ENCODE measurements around the gene ZNF519.
"Not testable (repeated sequence)": the region's sequence is repeated elsewhere in the genome, so short reads cannot be mapped to it uniquely, and the experiment has no call there.

Gene ZNF519

DNA sequence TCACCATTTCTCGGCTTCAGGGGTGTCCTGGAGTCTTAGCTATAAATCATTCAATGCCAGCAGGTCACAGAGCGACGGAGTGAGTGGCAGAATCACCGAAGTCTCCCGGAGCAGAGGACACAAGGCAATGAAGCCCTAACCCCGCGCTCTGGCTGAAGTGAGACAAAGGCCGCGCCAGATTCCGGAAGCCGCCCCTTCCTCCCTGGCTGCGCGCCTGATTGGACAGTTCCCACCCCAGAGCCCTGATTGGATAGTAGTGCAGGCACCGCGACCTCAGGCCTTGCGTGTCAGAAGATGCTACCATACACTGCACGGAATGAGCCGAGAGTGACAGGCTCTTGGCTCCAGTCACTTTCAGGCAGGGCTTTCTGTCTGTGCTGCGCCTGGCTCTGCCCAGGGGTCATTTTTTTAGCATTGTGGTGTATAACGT lies at the start of gene ZNF519:
ZNF519 (minus strand) TSS at position 165 of the 430 bp plus-strand sequence; CDS start at position 7, 158 bp downstream.
- peak; percentile 92 for DNase-seq

DNA sequence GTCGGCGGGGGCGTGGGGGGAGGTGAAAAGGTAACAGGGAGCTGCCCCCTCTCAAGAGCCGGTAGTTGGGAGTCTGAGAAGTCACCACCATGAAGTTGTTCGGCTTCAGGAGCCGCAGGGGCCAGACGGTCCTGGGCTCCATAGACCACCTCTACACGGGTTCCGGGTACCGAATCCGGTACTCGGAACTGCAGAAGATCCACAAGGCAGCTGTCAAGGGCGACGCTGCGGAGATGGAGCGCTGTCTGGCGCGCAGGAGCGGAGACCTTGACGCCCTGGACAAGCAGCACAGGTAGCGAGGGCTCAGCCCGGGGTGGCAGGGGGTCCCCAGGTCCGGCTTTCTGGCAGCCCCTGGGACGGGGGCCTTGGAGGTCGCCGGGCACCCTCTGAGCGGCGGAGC lies 47.1 kb upstream of the ZNF519 start:
- no peak for DNase-seq

DNA sequence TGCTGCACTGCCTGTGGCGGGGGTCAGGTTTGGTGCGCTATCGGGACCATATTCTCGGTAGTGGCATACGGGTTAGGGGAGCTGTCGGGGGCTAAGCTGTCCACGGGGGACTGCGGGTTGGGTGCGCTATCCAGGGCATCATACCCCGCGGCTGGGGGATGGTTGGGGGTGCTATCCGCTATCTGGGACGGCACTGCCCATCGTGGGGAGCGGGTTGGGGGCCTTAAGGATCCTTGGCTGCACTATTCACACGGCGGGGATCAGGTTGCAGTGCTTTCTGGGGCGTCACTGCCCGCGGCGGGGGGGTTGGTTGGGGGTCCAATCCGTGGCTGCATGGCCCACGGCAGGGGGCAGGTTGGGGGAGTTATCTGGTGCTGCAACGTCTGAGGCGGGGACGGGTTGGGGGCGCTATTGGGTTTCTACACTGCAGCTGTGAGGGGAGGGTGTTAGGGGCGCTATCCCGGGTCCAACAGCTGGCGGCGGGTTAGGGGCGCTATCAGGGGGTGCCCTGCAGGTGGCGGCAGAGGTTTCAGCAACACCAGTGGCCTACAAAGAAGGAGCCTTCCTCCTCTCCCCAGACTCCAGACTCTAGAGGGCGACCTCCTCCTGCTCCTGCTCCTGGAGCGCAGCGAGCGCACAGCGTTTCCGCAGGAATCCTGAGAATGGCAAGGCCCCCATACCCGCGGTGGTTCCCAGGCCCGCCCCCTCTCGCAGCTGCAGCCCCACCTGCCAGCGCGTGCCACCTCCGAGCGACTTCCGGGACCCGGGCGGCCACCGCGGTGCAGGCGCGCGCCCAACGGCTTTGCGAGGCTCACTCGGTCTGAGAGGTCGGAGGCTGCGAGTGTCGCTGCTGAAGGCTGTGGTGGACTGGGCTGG lies 46.3 kb upstream of the ZNF519 start:
- DNase-seq: peak; percentile 78

DNA sequence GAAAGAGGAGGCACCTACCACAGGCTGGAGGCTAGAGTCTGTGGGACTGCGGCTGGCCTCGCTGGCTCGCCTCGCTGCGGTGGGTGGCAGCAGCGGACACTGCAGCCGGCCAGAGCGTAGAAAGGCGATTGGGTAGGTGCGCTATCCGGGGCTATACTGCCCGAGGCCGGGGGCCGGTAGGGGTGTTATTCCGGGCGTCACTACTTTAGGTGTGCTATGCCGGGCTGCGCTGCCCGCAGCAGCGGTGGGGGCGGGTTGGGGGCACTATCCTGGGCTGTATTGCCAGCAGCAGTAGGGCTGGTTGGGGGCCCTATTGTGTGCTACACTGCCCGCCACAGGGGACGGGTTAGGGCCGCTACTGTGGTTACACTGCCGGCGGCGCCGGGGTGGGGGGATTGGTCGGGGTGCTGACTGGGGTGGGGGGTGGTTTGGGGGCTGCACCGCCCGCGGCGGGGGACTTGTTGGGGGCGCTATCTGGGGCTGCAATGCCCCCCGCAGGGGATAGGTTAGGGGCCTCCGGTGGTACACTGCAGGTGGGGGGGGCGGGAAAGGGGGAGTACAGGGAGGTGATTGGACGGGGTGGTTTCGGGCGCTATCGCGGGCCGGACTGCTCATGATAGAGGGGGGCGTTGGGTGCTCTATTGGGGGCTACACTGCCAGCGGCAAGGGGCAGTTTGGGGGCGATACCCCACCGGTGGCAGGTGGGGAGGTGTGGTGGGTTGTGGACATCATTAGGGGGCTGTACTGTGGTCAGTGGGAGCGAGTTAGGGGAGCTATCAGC lies 45.5 kb upstream of the ZNF519 start:
- DNase-seq: not testable (repeated sequence)

DNA sequence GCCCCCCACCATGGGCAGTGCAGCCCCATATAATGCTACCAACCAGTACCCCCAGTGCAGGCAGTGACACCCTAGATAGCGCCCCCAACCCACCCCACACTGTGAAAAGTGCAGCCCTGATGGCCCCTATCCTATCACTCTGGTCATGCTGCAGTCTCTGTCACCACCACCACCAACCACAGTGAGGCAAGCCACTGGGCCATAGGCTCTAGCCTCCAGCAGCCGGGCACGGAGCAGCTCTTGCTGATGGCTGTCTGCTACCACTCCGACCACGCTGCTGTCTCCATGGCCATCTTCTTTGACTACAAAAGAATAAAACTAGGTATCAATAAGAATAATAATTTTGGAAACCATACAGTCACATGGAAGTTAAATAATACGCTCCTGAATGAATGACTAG lies 43.2 kb upstream of the ZNF519 start:
- DNase-seq: not testable (repeated sequence)

DNA sequence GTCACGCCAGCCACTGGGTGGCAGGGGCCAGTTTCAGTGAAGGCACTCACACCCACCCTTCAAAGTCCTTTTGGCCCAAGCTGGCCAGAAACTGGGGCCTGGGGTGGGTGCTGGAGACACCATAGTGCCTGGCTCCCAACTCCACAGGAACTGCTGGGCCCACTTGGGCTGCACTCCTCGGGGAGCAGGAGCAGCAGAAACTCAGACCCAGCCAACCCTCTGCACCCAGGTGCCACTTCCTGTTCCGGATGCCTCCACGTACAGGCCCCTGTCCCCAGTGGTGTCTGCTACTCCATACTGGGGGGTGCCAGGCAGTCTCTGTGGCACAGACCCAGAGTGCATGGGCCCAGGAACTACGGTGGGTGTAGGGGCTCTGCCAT lies 42.5 kb upstream of the ZNF519 start:
- DNase-seq: no peak

DNA sequence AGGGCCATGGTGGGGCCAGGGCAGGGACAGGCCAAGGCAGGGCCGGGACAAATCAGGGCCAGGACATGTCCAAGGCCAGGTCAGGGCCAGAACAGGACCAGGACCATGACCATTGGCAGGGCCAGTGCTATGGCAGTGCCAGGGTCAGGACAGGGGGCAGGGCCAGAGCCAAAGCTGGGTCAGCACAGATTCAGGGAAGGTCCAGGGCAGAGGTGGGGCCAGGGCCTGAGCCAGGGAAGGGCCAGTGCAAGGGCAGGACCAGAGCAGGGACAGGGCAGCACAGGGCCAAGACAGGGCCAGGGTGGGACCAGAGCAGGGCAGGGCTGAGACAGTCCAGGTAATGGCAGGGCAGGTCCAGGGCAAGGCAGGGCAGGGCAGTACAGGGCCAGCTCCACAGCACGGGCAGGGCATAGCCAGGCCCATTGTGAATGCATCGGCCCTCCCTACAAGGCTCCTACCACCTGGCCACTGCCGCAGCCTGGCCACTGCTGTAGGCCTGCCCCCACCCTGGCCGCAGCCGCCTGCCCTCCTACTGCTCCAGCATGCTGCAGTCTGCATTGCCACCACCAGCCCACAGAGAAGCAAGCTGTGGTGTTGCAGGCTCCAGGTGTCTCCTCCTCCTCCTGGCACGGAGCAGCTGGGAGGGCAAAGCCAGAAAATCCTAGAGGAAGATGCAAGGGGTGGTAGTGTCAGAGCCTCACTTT lies 41.9 kb upstream of the ZNF519 start:
- not testable (repeated sequence) for DNase-seq

DNA sequence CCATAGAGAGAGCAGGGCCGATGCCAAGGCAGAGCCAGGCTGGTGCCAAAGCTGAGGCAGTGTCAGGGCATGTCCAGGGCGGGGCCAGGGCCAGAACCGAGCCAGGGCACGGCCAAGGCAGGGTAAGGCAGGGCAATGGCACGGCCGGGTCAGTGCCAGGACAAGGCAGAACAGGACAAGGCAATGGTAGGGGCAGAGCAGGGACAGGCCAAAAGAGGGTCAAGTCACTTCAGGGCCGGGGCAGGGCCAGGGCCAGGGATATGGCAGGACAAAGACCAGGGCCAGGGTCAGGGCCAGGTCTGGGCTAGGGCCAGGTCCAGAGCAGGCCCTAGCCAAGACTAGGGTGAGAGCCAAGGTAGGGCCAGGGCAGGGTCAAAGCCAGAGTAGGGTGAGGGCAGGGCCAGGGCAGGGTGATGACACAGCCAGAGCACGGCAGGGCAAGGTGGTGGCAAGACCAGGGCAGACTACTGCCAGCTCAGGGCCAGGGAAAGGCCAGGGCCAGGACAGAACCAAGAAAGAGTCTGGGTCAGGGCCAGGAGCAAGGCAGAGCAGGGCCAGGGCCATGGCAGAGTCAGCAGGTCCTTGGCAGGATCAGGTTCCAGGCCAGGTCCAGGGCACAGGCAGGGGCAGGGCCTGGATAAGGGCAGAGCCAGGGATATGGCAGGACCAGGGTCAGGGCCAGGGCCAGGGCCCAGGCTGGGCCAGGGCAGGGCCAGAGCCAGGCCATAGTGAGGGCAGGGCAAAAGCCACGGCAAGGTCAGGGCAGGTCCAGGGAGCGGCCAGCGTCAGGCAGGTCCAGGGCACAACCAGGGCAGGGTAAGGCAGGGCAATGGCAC lies 41.1 kb upstream of the ZNF519 start:
- not testable (repeated sequence) for DNase-seq

DNA sequence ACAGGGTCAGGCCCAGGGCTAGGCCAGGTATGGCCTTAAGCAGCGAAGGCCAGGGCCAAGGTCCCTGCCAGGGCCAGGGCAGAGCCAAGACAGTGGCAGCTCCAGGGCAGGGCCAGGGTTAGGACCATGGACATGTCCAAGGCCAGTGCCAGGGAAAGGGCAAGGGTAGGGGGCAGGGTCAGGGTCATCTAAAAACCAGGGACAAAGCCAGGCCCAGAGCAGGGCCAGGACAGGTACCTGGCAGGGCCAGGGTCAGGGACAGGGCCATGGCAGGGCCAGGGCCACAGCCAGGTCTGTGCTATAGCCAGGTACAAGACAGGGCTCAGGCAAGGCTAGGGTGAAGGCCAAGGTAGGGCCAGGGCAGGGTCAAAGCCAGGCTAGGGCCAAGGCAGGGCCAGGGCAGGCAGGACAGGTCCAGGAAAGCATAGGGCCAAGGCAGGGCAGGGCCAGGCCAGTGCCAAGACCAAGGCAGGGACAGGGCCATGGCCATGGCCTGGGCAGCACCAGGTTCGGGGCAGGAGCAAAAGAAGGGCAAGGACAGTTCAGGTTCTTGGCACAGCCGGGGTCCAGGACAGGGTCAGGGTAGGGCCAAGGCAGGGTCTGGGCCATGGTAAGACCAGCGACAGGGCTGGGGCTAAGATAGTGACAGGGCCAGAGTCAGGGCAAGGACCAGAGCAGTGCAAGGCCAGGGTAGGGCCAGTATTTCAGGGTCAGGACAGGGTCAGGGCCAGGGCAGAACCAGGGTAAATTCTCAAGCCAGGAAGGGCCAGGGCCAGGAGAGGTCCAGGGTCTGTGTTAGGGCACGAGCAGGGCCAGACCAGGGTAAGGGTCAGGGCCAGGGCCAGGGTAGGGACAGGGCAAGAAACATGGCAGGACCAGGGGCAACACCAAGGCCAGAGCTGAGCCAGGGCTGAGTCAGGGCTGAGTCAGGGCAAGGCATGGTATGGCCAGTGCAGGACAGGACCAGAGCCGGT lies 40.2 kb upstream of the ZNF519 start:
- not testable (repeated sequence) for DNase-seq

DNA sequence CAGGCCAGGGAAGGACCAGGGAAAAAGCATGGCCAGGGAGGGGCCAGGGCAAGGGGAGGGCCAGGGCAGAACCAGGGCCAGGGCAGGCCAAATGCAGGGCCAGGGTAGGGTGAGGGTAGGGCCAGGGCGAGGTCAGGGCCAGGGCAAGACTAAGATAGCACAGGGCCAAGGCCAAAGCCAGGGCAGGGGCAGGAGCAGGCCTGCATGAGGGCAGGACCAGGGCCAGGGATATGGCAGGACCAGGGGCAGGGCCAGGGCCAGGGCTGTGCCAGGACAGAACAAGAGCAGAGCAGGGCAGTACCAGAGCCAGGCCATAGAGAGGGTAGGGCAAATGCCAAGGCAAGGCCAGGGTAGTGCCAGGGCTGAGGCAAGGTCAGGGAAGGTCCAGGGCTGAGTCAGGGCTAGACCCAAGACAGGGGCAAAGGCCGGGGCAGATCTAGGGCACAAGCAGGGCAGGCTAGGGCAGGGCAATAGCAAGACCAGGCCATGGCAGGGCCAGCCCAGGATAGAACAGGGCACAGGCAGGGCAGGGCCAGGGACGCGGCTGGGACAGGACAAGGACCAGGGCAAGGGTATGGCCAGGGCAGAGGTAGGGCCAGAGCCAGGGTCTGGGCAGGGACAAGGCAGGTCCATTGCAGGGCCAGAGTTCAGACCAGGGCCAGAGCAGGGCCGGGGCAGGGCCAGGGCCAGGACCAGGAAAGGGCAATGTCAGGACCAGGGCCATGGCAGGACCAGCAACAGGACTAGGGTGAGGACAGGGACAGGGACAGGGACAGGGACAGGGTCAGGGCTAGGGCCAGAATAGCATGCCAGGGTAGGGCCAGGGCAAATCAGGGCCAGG lies 39.3 kb upstream of the ZNF519 start:
- not testable (repeated sequence) for DNase-seq

DNA sequence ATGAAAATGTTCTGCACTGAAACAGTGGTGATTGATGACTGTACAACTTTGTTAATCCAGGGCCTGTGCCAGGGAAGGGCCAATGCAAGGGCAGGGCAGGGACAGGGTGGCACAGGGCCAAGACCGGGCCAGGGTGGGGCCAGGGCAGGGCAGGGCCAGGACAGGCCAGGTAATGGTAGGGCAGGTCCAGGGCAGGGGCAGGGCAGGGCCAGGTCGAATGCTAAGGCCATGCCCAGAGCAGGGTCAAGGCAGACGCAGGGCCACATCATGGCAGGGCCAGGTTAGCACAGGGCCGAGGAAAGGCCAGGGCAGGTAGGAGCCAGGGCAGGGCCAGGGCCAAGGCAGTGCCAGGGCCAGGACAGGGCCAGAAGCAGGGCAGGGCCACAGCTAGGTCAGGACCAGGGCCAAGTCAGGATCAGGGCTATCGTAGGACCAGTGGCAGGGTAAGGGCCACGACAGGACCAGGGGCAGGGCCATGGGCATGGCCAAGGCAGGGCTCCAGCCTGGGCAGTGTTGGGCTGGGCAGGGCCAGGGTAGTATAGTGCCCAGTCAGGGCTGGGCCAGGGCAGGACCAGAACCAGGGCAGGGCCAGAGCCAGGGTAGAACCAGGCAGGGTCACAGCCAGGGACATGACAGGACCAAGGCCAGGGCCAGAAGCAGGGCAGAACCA lies 38.3 kb upstream of the ZNF519 start:
- not testable (repeated sequence) for DNase-seq

DNA sequence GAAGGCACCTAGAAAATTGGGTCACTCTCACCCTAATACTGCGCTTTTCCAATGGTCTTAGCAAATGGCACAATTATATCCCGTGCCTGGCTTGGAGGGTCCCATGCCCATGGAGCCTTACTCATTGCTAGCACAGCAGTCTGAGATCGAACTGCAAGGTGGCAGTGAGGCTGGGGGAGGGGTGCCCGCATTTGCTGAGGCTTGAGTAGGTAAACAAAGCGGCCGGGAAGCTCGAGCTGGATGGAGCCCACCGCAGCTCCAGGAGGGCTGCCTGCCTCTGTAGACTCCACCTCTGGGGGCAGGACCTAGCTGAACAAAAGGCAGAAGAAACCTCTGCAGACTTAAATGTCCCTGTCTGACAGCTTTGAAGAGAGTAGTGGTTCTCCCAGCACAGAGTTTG lies 30.7 kb upstream of the ZNF519 start:
- DNase-seq: not testable (repeated sequence)

DNA sequence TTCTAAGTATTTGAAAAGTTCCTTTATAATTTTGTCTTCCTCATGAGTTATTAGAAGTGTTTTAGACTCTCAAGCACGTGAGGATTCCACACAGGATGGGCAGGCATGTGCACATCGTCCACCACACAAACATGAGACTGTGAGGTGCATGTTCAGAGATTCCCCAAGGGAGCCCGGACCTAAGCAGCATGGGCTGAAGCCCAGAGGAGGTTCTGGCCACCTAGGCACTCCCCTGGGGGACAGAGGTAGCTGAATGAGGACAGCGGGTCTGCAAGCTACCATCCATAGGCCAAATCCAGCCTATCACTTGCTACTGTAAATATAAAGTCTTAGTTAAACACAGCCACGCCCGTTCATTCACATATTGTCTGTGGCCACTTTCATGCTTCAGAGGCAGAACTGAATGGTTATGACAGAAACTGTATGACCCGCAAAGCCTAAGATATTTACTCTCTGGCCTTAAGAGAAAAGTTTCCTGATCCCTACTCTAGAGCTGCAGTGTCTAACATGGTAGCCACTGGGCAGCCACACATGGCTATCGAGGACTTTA lies 19.4 kb upstream of the ZNF519 start:
- not testable (repeated sequence) for DNase-seq

DNA sequence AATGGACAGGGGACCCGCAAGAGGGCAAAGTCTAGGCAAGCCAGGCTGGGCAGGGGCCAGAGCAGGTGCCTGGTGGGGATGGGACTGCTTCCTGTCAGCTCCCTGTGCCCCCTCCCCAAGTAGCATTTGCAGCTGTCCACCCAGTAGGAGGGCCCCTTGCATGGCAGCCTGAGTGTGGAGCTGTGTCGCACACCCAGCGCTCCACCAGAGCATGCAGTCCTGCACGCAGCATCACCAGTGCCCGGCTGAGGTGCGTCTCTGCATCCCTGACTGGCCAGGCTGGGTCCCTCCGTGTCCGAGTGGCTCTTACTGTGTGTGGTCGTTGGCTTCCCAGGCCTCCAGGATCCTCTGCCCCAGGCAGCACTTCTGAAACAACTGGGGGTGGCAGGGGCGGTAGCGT lies 18.5 kb upstream of the ZNF519 start:
- not testable (repeated sequence) for DNase-seq

DNA sequence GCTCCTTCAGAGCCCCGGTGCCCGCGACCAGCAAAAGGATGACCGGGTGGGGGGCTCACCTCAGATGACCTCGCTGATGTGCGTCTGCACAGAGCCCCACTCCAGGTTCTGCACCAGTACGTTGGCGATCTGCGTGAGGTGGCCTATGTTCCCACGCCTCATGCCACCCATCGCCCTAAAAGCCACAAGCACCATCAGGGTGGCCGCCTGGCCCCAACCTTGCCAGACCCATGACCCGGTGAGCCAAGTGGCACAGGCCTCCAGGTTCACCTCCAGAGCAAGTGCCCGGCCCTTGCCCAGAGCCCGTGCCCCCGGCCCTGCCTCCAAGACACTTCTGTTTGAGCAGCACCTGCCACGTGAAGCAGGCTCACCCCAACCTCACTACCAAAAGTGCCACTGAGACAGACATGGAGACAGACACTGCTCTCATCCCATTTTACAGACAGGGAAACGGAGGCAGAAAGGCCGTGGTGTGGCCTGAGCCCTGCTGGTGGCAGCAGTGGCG lies 17.7 kb upstream of the ZNF519 start:
- not testable (repeated sequence) for DNase-seq

DNA sequence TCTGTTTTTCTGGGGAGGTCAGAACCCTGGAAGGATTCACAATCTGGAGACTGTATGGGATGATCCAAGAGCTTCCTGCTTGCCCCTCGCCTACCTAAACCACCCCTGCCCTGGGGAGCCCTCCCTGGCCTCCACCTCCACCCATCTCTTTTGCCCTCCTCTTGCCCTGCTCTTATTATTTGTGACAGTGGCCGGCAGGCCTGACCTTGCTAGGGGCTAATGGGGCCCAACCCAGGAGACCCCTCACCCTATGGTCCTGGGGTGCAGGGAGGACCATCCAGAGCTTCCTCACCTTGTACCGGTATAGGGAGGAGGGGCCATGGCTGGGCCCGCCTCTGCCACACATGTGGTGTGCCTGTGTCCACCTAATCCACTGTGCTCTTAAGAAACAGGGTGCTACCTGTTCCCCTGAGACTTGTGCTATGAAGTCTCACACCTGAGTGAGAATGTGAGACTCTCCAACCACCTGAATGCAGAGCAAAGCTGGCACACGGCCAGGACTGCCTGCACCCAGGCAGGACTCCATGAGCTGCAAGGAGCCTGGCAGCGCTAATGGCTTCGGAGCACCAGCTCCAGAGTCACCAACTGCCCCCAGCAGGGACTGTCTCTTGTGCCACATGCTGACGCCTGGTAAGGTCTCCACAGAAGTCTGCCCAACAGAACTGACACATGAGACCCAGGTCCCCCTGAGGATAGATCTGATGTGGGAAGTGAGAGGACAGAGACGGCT lies 17.1 kb upstream of the ZNF519 start:
- DNase-seq: not testable (repeated sequence)

DNA sequence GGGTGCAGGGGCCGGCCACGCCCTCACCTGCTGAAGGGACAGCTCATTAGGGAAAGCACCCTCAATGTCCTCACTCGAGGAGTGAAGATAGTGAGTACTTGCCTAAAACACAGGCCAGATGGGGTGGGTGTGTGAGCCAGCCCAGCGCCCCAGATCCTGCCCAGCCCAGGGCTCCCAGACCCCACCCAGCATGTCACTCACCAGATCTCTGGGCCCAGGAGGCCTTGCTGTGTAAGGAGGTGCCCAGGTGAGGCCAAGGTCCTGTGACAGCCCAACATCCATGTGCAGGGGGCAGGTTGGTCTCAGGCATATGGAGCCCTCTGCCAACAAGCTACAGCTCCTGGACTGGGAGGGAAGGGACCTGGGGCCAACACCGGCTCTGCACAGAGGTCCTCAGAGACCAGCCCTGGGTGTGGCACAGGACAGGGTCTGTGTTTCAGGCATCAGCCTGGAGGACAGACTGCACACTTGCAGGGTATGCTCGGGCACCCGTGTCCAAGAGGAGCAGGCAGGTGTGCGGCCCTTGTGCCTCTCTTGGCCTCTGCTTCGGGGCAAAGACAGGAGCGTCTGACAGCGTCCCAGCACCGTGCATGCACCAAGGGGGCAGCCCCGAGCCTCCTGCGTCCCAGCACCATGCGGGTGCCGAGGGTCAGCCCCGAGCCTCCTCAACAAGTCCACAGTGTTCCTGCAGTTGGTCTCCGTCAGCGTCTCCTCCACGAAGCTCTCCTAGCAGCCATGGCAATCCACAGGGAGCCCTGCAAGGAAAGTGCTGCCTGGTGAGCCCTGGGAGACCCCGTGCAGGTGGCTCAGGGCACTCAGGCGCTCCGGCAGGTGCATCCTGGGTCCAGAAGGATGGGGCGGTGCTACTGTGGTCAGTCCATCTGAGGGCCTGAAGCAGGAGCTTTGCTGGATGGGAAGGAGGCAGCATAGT lies 16.0 kb upstream of the ZNF519 start:
- not testable (repeated sequence) for DNase-seq

All from CD4-positive, alpha-beta T cell treated with Interferon gamma for 1 hour (primary cell).